Measurements from ENCODE around the gene CX3CL1.

The CX3CL1 gene

DNA sequence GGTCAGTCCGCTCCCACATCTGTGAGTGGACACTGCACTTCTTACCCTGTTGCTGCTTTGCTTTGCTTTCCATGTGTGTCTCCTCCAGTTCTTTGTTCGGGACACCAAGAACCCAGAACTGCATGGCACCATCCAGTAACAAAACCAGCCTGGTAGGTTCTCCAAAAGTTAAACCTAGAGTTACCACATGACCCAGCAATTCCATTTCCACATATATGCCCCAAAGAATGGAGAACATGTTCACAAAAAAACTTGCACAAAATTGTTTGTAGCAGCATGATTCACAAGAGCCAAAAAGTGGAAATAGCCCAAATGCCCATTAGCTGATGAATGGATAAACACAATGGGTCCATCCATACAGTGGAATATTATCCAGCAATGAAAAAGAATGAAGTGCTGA, 24.0 kb upstream of the CX3CL1 start:
- no peak for DNase-seq (ENCODE audit: low spot score)
- TF ChIP-seq CTCF (IDR thresholded peaks at IDR 0.05; ENCODE audit: extremely low read depth, missing control alignments), result no peak

DNA sequence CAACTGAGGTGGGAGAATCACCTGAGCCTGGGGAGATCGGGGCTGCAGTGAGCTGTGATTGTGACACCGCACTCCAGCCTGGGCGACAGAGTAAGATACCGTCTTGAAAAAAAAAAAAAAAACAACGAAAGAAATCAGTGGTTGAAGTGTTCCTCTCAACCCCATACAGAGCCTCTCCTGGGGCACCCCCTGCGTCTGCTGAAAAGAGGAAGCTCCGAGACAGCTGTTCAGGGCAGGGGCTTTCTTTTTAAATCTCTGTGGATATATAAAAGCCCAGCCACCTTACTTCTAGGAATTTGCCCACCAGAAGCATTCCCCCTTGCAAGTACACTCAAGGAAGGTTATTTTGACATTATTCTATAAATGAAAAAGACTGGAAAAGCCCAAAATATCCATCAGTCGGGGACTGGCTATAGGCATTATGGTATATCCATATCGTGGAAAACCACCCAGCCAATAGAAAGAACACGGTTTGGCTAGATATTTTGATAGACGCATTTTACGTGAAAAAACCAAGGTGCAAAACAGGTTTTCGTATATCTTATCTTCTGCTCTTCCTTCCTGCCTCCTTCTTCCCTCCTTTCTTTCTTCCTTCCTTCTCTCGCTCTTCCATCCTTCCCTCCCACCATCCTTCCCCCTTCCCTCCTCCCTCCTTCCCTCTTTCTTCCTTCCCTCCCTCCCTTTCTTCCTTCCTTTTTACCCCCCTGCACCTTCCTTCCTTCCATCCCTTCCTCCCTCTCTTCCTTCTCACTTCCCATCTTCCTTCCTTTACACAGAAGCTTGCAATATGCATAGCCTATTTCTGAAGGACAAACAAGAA, 22.9 kb upstream of the CX3CL1 start:
- TF ChIP-seq CTCF (IDR thresholded peaks at IDR 0.05; ENCODE audit: extremely low read depth, missing control alignments), result no peak
- peak; percentile 82 for DNase-seq (ENCODE audit: low spot score)

- no peak for TF ChIP-seq CTCF (IDR thresholded peaks at IDR 0.05; ENCODE audit: extremely low read depth, missing control alignments)
- DNase-seq (ENCODE audit: low spot score), result no peak
These were observed 19.6 kb upstream of the CX3CL1 start for GRCh38 chr16:57352636-57353047.

DNA sequence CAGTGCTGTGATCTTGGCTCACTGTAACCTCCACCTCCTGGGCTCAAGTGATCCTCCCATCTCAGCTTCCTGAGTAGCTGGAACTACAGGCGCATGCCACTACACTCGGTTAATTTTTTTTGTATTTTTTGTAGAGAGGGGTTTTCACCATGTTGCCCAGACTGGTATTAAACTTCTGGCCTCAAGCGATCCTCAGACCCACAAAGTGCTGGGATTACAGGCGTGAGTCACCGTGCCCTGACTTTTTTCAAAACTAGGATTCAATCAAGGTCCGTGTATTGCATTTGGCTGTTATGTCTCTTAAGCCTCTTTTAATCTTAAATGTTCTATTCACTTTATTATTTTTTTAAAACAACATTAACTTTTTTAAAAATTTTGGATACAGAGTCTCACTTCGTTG, 18.0 kb upstream of the CX3CL1 start:
- DNase-seq (ENCODE audit: low spot score), result no peak
- TF ChIP-seq CTCF (IDR thresholded peaks at IDR 0.05; ENCODE audit: extremely low read depth, missing control alignments), result no peak

DNA sequence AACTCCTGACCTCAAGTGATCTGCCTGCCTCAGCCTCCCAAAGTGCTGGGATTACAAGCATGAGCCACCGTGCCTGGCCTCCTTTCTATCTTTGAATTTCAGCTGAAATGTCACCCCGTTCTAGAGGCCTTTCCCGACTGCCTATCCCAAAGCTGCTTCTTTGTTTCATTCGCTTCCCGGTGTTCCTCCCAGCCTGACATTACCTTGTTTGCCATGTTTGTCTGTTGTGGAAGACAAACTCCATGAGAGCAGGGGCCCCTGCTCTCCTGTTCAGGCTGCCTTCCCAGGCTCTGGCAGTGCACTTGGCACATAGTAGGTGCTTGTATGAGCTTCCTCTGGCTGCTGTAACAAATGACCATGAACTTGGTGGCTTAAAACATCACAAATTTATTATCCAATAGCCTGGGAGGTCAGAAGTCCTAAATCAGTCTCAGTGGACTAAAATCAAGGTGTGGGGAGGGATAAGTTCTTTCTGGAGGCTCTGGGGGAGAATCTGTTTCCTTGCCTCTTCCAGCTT, 16.3 kb upstream of the CX3CL1 start:
- no peak for TF ChIP-seq CTCF (IDR thresholded peaks at IDR 0.05; ENCODE audit: extremely low read depth, missing control alignments)
- no peak for DNase-seq (ENCODE audit: low spot score)

- TF ChIP-seq CTCF (IDR thresholded peaks at IDR 0.05; ENCODE audit: extremely low read depth, missing control alignments), result no peak
- DNase-seq (ENCODE audit: low spot score), result no peak
These were observed 15.7 kb upstream of the CX3CL1 start for GRCh38 chr16:57356547-57356946.

DNA sequence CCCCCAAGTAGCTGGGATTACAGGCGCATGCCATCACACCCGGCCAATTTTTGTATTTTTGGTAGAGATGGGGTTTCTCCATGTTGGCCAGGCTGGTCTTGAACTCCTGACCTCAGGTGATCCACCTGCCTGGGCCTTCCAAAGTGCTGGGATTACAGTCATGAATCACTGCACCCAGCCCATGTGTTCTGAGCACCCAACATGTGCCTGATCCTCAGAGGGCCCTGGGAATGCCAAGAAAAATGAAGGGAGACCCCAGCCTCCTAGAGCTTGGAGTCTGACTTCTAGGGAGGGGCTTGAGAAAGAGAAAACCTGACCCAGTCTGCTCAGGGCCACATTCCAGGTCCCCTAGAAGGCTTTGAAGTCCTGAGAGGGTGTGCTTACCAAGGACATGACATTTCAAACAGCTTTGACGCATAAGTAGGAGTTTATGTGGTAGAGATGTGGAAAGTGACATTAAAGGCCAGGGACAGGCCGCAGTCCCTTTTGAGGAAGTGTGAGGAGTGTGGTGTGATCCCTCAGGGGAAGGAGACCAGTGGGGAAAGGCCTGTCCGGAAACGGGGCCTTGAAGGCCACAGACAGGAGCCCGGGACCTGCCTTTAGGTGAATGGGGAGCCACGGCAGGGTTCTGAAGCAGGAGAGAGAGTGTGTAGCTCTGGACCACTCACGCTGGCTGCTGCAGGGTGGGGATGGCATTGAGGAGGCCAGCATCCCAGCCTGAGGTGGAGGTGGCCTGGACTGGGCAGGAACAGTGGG, 14.8 kb upstream of the CX3CL1 start:
- peak; percentile 51 for DNase-seq (ENCODE audit: low spot score)
- no peak for TF ChIP-seq CTCF (IDR thresholded peaks at IDR 0.05; ENCODE audit: extremely low read depth, missing control alignments)
